Measurements from ENCODE around the gene FRZB.

- TF ChIP-seq EZH2 (IDR thresholded peaks at IDR 0.05) (peak; percentile 5), CTCF (IDR thresholded peaks at IDR 0.05) (no peak)
Measured at GRCh38 chr2:182864949-182865570, 1.4 kb downstream of the FRZB start.
